ENCODE results near the gene TMEM168.

GRCh38 chr7:112739436-112740180 lies 50.6 kb downstream of the TMEM168 start:
- TF ChIP-seq YY1 (IDR thresholded peaks at IDR 0.05; ENCODE audit: insufficient read depth, insufficient read length) = no peak
- TF ChIP-seq SUZ12 (IDR thresholded peaks at IDR 0.05; ENCODE audit: extremely low read depth, insufficient read depth, insufficient read length) = no peak
